Motor neuron (in vitro differentiated cells): ENCODE measurements around the gene CACNA1G. TPM values are rescaled to one million over a fixed set of nuclear protein-coding genes. Genes with fewer than 3 reads are reported as not detected.

Experiments
- ATAC-seq, 8 experiments: fragments of 200-7000 bp; cut with Tn5 transposase; replicated peaks in 6 of 8; 2 replicates each; pipeline ENCODE4 v1.8.0; 2021; ENCODE audit warnings: mild to moderate bottlenecking in 8 of 8, moderate library complexity in 8 of 8
- H3K27ac ChIP-seq, 2 donors: fragments of 250-450 bp; sonication (Bioruptor Pico); 2 replicates each; pipeline ENCODE4 v1.9.0; 2021; ENCODE audit warnings: antibody characterized with exemption in 2 of 2, mild to moderate bottlenecking in 2 of 2, moderate library complexity in 1 of 2
- H3K4me1 ChIP-seq, 2 donors: fragments of 250-450 bp; sonication (Bioruptor Pico); replicated peaks in 1 of 2; 2 replicates each; pipeline ENCODE4 v1.6.1; 2021; ENCODE audit warnings: antibody characterized with exemption in 2 of 2, mild to moderate bottlenecking in 2 of 2, moderate library complexity in 1 of 2
- H3K4me3 ChIP-seq, 5 donors: fragments of 250-450 bp; sonication (Bioruptor Pico); 2 replicates each; pipeline ENCODE4 v1.9.0; 2021; ENCODE audit warnings: antibody characterized with exemption in 5 of 5, mild to moderate bottlenecking in 5 of 5, moderate library complexity in 4 of 5
- WGBS, 10 experiments: fragments of 450-650 bp; shearing (Covaris generic); methylation state at CpG; one replicate each; pipeline ENCODE4 v1.0.0; 2022; 5-methylcytosine and 5-hydroxymethylcytosine counted together
- in situ Hi-C, 9 experiments: fragments of 400-800 bp; cut with MboI; loops; one replicate each; pipeline ENCODE4 v1.15.0; 2021; ENCODE audit warnings: low sequenced_read_pairs in 9 of 9, low pct_unique_long_range_greater_than_20kb in 2 of 9; ENCODE audit not compliant: unreplicated experiment in 9 of 9
- total RNA-seq, 8 experiments: library from RNA; unstranded; fragments of 300-600 nt; gene quantifications; 2 replicates each; pipeline versions ENCODE4 v1.2.3 to v1.2.4, GENCODE V29; 2022

The CACNA1G gene
- total RNA-seq, 8 experiments from 2014 or later = 0.17 to 4.2 (median 0.62) TPM

DNA sequence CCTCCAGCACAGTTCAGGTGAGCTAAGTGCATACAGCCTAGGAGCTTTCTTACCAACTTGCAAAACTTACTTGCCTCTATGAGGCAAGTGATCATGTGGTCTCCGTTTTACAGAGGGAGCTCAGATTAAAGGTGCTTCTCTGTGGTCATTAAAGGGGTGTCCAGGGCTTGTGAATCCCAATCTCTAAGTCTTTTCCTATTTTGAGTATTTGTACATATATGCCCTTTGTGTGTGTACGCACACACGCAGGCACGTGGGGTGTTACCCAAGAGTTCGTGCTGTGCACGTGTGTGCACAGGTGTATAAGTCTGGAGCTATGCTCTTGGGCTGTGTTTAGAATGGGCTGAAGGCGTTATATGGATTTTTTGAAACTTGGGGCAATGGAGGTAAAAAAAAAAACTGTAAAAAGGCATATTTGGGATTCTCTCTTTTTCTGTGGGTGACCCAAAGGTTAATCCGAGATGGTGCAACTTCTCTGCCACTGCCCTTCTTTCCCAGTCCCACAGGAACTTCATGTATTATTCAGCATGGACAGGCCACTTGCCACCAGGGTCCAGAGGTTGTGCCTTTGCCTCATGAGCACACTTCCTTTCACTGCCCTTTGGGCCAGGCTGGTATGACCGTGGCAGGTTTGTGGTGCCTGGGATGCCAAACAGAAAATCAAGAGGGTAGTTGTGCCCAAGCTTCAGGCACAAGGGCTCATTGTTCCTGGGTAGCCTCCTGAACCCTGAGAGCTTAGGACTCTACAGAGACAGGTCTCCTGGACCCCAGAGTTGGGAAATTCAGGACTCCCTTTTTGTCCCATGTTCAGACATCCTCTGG lies 75.7 kb downstream of the CACNA1G start:
- ATAC-seq = no peak
- H3K4me1 ChIP-seq = peaks cover 11 to 15% of the 10 kb centered on the region in 2 donors
- no peak overlapping the region for H3K27ac ChIP-seq
- in situ Hi-C loops = no loop called here
- 64 to 90% (median 83%) methylated on average over 2 to 9 of the region's 9 CpGs; no CpG with 5 or more reads in 3 of the 10 experiments for WGBS, 10 experiments
- H3K4me3 ChIP-seq = no peak overlapping the region

DNA sequence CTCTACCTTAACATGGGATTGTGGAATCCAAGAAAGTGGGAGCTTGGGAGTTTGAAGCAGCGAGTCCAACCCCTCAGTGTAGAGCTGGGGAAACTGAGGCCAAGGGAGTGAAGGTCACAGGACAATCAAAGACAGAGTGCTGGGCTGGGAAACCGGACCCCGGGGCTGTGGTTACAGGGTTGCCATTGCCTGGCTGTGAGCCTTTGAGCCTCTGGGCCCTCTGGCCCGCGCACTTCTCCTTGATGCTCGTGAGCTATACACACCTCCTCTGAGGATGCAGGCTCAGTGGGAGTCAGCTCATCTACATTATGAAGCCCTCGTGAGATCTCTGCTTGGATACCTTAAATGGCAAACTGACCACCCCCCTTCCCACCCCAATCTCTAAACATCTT lies 76.3 kb downstream of the CACNA1G start:
- peaks cover 6 to 11% of the 10 kb centered on the region in 2 donors for H3K4me1 ChIP-seq
- in situ Hi-C loops = no loop called here
- ATAC-seq = no peak
- WGBS, 10 experiments = 70 to 93% (median 77%) methylated on average over 1 to 5 of the region's 7 CpGs; no CpG with 5 or more reads in 6 of the 10 experiments
- H3K27ac ChIP-seq = no peak overlapping the region
- H3K4me3 ChIP-seq = no peak overlapping the region

DNA sequence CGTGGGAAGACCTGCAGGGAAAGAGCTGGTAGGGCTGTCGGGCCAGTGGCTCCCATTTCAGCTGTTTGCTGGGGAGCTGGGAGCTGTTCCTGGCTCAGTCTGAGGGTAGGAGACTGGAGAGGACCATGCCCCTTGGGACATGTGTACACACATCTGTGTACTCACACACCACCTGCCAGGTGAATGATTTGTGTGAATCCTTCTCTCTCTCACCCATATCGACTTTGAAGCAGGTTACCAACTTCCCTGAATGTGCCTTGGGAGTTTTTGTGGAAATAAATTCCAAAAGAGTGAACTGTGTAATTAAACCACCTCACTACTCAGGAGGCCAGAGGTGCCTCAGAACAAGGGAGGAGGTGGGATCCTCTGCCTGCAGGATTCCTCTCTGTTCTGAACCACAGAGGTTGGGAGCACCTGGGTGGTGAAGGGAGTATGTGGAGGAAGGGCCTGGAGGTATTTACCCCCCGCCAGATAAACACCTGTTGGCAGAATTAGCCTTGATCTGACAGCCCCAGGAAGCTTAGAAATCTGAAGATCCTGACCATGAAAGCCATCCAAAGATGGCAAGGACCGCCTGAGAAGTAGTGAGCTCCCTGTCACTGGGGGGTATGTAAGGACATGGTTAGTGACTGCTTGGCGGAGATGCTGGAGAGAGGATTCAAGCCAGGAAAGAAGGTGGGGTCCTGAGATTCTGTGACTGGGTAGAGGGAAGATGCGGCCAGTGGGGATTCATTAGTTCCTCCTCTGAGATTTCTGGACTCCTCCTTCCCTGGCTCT lies 77.5 kb downstream of the CACNA1G start:
- Histone ChIP-seq H3K27ac (no peak overlapping the region), H3K4me3 (no peak overlapping the region), H3K4me1 (peaks cover 5 to 10% of the 10 kb centered on the region in 2 donors)
- ATAC-seq = no peak
- in situ Hi-C loops = no loop called here
- WGBS, 10 experiments = 0 to 81% (median 80%) methylated on average over 1 to 3 of the region's 7 CpGs; no CpG with 5 or more reads in 3 of the 10 experiments

- ATAC-seq = peak in 2 of 8 experiments; percentile 8 to 10
- WGBS, 10 experiments = 20 to 50% (median 20%) methylated on average over 1 of the region's 2 CpGs; no CpG with 5 or more reads in 7 of the 10 experiments
- in situ Hi-C loops = no loop called here
- Histone ChIP-seq H3K4me1 (peaks cover 5 to 10% of the 10 kb centered on the region in 2 donors), H3K27ac (no peak overlapping the region), H3K4me3 (no peak overlapping the region)
Observed at GRCh38 chr17:50638606-50638965, 78.1 kb downstream of the CACNA1G start.

GRCh38 chr17:50638966-50639713 lies 78.6 kb downstream of the CACNA1G start:
- whole genome bisulfite sequencing, 10 experiments = 0 to 100% (median 64%) methylated on average over 1 to 6 of the region's 9 CpGs; no CpG with 5 or more reads in 3 of the 10 experiments
- in situ Hi-C loops = no loop called here
- ATAC-seq = peak in 4 of 8 experiments; percentile 41 to 59 (median 59)
- Histone ChIP-seq H3K4me1 (peaks cover 5 to 10% of the 10 kb centered on the region in 2 donors), H3K27ac (no peak overlapping the region), H3K4me3 (no peak overlapping the region)

- H3K4me1 ChIP-seq = peaks cover 5 to 6% of the 10 kb centered on the region in 2 donors
- H3K27ac ChIP-seq = no peak overlapping the region
- in situ Hi-C loops = no loop called here
- WGBS, 10 experiments = 42 to 90% (median 59%) methylated on average over 2 to 4 of the region's 12 CpGs; no CpG with 5 or more reads in 6 of the 10 experiments
- no peak overlapping the region for H3K4me3 ChIP-seq
- peak in 3 of 8 experiments; percentile 13 to 20 (median 19) for ATAC-seq
Observed at GRCh38 chr17:50640686-50641351, 80.3 kb downstream of the CACNA1G start.

- WGBS, 10 experiments = 42 to 100% (median 66%) methylated on average over 1 to 2 of the region's 3 CpGs; no CpG with 5 or more reads in 6 of the 10 experiments
- in situ Hi-C loops = no loop called here
- no peak overlapping the region for H3K27ac ChIP-seq
- H3K4me3 ChIP-seq = no peak overlapping the region
- peak in 2 of 8 experiments; percentile 13 to 67 for ATAC-seq
- H3K4me1 ChIP-seq = peaks cover 5 to 6% of the 10 kb centered on the region in 2 donors
Observed at GRCh38 chr17:50641357-50641756, 80.8 kb downstream of the CACNA1G start.

- 67 to 100% (median 83%) methylated on average over 1 to 7 of the region's 15 CpGs; no CpG with 5 or more reads in 3 of the 10 experiments for WGBS, 10 experiments
- in situ Hi-C loops = no loop called here
- ATAC-seq = no peak
- H3K4me3 ChIP-seq = no peak overlapping the region
- H3K27ac ChIP-seq = no peak overlapping the region
- peaks cover 5 to 6% of the 10 kb centered on the region in 2 donors for H3K4me1 ChIP-seq
Observed at GRCh38 chr17:50642071-50642721, 81.7 kb downstream of the CACNA1G start.

DNA sequence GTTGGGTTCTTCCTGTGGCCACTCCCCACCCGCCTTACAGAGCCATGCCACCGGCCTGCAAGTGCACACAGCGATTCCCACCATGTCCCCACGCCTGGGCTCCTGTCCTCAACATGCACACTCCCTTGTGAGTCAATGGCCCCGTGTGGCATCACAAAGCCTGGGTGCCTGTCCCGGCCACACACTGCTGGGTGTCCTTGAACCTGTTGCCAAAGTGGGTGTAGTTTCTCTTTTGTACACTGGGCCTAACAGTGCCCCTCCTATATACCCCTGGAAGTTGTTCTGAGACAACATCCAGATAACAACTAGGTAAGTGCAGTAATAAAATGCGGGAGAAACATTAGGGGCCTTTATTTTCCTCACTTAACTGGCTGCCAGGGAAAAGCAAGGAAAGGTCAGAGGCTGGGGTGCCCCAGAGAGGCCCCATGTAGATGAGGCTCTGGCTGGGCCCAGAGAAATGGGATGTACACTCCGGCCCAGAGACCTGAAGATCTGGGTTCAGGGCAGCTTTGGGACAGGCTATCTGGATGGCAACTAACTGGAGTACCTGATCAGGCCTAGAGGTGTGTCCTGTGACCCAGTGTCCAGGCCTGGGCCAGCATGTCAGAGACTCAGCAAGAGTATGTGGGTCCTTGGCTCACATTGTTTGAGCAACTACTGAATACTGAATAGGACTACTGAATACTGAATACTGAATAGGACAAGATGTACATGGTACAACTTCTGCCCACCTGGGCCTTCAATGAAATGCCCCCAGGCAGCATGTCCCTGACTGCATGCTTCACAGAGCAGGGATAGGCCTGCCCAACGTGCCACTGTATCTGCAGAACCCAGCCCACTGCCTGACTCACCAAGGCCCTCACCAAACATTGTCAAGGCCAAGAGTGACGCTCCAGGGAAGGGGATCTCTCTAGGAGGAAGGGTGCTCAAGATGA lies 82.5 kb downstream of the CACNA1G start:
- H3K27ac ChIP-seq = no peak overlapping the region
- no peak overlapping the region for H3K4me3 ChIP-seq
- peak in 1 of 8 experiments; percentile 7 for ATAC-seq
- in situ Hi-C loops = no loop called here
- WGBS, 10 experiments = 59 to 100% (median 81%) methylated on average over 1 to 4 of the region's 10 CpGs; no CpG with 5 or more reads in 2 of the 10 experiments
- H3K4me1 ChIP-seq = peaks cover 5 to 6% of the 10 kb centered on the region in 2 donors

DNA sequence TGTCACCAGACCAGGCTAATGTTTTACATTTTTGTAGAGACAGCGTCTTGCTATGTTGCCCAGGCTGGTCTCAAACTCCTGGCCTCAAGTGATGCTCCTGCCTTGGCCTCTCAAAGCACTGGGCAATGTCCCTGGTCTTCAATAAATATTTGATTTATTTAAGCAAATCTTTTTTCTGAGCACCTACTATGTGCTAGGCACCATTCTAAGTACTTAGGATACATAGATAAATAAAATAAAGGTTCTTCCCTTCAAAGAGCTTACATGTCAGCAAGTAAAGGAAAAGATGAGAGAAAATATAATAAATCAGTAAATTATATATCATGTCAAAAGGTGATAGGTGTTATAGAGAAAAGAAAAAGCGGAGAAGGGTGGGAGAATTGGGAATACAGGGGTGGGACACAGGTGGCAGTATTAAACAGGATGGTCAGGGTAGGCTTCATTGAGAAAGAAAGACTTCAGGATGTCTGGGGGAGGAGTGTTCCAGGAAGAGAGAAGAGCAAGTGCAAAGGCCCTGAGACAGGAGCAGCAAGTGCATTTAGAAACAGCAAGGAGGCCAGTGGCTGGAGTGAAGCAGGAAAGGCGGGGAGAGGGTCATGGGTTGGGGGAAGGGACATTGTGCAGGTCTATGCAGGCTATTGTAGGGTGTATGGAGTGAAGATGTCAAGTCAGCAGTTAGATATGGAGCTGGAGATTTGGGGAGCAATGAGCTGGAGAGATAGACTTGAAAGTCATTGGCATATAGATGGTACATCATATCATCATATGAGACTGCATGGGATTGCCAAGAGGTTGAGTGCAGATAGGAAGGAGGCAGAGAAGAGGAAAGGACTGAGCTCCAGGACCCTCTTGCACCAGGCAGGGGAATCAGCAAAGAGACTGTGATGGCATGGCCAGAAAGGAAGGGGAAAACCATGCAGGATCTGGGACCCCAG lies 85.5 kb downstream of the CACNA1G start:
- peaks cover 3 to 4% of the 10 kb centered on the region in 2 donors for H3K4me1 ChIP-seq
- WGBS, 10 experiments = 68 to 100% (median 83%) methylated on average over 1 to 3 of the region's 3 CpGs; no CpG with 5 or more reads in 2 of the 10 experiments
- in situ Hi-C loops = no loop called here
- no peak for ATAC-seq
- no peak overlapping the region for H3K27ac ChIP-seq
- H3K4me3 ChIP-seq = no peak overlapping the region
